Activated CD4-positive, CD25-positive, alpha-beta regulatory T cell treated with anti-CD3 and anti-CD28 coated beads, Interleukin-2, amount 50 U/mL, for 24 hours (primary cell): ENCODE data around the gene VANGL2.

Experiments used
- ATAC-seq, 2 donors: fragments of 150-1000 bp; cut with Tn5 transposase; one replicate each; pipeline ENCODE4 v1.10.0; 2021; ENCODE audit warnings: mild to moderate bottlenecking in 1 of 2, moderate library complexity in 1 of 2

The VANGL2 gene

DNA sequence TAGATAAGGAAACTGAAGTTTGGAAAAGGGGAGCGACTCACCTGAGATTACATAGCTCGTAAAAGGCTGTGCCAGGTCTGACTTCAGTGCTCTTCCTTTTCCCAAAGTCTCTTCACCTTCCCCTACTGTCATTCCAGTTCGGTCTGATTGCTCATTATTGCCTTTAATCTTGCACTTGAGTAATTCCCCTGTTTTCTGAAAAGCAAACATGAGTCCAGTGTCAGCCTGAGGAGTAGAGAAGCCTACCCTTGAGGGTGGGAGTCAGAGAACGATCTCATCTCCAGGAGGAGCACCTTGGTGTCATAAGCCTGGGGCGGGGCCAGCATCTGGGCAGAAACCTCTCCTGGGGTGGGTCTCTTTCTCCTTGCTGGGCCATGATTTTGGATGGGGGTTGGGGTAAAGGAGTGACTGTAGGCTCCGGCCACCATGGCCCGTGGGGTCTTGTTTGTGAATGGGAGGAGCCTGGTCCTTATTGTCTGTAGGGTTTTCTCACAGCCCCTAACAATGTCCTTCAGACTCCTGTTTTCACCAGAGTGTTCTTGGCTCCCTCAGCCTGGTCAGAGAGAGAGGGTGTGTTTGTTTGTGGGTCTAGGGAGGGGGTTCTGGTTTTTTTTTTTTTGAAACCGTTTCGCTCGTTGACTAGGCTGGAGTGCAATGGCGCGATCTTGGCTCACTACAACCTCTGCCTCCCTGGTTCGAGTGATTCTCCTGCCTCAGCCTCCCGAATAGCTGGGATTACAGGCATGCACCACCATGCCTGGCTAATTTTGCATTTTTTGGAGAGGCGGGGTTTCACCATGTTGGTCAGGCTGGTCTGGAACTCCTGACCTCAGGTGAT lies 6.0 kb downstream of the VANGL2 start:
- ATAC-seq = no peak

DNA sequence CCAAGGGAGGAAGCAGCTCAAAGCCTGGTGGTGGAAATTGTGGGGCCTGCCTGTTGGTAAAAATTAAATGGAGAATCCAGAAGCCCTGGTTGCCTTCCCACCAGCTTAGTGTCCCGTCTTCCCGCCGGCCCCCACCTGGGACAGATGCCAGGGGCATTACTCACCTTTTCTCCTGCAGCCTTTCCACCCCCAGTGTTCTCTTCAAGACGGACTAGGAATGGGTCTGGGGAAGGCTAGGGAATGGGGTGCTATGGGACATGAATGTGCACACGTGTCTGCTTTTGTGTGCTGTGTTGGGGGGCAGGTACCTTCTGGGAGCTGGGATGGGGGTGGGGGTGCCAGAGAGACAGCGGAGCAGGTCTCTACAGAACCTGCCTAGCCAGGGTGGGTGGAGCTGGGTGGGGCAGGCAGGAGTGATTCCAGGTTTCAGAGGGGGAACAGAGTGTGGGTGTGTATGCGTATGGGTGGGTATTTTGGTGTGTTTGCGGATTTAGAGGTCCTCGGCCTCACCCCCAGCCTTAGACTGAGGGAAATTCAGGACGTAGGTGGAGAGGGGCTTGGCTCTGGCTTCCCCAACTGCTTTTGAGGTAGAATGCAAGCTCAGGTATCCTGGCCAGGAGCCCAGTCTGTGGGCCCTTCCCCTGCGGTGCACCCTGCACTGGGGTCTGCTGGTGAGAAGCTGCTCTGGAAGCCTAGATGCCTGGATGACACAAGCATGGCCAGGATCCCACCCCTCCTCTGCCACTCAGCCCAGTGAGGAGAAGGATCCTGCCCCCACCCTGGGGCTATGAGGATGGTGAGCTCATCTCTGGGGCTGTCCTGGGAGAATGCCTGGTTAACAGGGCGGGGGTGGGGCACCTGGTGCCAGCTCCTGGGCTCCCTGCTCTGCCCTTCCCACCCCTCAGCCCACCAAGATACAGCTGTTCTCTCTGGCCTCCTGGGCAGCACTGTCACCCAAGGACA lies 7.8 kb downstream of the VANGL2 start:
- ATAC-seq = no peak

DNA sequence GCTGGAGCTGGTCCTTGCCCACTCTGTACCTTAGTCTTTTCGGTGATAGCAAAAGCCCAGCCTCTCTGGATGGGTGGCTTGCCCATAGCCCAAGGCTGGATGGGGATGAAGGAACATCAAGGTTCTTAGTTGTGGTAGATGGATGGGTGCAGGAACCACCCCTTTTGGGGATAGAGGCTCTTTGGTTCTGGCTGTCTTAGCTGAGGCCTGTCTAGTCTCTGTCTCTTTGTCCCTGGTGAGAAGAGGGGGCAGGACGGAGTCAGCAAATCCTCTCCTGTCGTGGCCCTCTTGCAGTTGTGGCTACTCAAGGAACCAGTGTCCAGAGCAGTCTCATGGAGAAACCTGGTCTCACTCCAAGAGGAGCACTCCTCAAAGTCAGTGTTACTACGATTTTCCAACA lies 8.5 kb downstream of the VANGL2 start:
- ATAC-seq = no peak

DNA sequence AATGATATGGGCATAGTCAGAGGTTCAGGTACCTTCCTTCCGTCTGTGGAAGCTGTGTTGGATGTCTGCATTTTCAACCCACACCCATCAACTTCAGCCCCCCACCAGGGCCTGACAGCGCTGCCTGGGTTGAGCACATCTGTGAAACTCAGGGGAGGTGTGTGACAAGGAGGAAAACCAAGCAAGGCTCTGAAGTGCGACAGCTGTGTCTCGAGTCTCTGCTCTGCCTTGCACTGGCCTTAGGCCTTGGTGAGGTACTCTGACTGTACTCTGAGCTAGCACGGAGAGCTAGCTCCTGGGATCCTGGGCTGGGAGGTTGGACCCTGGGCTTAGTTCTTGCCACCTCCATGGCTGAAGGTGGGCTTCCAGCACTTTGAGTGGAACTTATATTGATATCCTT lies 9.1 kb downstream of the VANGL2 start:
- no peak for ATAC-seq

DNA sequence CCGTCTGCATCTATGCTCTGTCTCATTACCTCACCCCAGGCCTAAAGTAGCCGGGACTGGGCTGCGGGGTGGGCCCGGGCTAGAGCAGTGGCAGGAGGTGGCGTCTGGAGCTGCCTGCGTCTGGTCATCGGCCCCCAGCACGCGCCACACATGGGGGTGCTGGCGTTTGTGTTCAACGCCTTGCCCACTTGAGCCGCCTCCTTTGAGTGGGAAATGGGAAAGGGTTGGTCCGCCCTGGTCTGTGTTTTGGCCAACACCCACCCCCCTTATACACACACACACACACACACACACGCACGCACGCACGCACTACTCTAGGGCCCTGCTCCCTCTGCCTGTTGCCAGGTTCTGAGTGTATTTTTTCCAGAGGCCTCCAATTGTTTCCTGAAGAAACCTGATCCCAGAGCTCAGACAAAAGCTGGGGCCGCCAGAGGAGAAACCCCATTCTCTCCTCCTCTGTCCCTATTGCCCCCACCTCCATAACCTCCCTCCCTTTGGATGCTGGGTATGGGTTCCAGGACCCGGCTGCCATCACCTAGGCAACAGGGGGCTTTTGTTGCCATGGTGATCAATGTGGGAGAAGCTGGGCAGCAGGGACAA lies 10.1 kb downstream of the VANGL2 start:
- no peak for ATAC-seq

DNA sequence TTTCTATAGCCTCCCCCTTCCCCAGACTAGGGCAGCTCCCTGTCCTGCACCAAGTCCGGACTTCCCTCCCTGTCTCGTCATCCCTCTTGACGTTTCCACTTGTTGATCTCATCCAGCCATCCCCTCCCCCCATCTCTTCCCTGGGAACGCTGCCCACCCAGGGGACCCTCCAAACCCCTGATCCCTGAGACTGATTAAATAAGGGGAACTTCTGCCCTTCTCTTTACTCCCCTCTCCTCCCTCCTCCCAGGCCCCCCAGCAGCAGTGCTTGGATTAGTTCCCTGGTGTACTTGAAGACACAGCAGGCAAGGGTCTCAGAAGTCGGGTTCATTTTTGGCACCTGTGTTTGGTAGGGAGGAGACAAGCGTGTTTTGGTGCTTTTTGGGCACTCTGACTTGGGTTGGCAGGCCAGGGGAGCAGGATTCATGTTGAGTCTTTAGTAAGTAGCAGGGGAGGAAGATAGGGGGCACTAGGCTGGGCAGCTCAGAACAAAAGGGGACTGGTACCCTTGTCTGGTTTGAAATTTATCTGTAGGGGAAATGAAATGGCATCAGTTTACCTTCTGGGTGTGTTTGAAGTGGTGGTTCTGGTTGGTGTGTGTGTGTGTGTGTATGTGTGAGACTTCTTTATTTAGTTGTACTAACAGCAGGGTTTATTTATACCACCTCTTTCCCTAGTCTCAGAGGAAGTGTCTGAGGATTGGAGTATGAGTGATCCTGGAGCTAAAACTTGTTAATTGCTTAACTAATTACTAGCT lies 11.1 kb downstream of the VANGL2 start:
- ATAC-seq = no peak

DNA sequence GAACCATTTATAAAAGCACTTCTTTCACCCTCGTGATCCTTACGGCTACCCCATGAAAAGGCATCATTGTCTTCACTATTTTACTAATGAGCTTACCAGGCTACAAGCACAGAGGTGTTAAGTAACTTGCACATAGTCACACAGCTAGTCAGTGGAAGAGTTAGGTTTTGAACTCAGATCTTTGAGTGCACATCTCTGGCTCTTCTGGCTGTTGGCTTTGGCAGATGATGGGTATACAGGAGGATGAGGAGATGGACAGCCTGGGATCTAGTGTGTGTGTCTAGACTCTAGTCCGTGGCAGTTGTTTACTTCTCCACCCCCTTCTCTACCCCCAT lies 11.6 kb downstream of the VANGL2 start:
- no peak for ATAC-seq

DNA sequence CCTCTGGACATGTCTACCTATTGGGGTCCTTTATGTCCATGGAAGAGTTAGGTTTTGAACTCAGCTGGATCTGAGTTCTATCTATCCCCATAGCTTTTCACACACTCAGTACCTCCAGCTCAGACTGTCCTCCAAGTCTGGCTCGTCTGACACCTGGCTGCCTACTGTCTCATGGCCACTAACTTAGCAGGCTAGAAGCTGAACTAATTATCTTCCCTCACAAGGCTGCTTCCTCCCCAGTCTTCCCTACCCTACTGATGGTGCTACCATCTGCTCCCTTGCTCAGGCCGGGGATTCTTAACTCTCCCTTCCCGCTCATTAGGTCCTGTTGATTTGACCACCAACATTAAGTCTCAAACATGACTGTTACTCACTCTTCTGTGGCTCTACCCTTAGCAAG lies 13.4 kb downstream of the VANGL2 start:
- no peak for ATAC-seq

DNA sequence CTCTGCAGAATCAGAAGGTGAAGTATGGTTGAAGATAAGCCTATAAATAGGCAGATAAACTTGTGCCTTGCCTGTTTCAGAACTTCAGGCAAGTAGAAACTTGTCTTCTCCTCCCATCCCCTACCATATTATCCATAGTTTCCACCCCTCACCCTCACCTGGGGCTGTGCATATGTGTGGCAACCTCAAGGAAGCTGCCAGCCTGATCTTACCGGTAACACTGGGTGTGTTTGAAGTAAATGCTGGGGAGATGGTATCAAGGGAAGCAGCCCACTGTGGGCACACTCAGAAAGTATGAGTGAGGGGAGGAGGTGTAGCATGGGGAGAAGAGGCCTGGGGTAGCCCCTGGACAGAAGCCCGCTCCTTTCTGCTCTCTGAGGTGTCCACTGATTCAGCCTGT lies 14.5 kb downstream of the VANGL2 start:
- ATAC-seq = no peak

DNA sequence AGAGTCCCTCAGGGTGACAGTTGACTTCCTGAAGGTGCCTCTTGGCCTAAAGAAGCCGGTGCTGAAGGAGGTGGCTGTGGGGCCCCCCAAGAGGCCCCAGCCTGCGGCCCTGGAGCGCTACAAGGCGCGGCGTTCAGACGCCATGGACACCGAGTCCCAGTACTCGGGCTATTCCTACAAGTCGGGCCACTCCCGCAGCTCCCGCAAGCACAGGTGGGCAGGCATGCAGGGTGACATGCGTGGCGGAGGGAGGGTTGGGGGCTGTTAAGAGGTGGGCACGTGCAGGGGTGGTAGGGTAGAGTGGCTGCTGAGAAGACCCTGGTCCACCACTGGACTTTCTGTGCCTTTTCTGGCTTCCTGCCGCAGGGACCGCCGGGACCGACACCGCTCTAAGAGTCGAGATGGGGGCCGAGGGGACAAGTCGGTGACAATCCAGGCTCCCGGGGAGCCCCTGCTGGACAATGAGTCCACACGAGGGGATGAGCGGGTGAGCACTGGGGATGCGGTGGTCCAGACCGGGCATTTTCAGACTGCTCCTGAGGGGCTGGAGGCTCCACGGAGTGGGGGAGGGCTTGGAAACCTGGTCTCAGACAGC lies 15.4 kb downstream of the VANGL2 start:
- ATAC-seq = no peak

DNA sequence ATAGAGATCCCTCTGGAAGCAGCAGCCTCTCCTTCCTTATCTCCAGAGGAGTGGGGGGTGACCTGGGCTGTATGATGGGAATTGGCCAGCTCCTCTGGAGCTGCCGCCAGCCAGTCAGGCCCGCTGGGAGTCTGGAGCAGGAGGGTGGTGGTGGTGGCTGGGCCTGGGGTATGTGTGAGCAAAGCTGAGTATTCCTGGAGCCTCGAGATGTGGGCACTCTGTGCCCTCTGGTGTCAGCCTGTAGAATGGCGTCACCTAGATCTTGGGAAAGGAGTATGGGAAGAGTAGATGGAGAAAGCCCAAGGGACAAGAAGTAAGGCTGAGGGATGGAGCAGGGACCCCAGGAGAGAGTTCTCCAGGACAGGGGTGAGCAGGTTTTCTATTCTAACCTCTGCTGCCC lies 16.0 kb downstream of the VANGL2 start:
- ATAC-seq = no peak

DNA sequence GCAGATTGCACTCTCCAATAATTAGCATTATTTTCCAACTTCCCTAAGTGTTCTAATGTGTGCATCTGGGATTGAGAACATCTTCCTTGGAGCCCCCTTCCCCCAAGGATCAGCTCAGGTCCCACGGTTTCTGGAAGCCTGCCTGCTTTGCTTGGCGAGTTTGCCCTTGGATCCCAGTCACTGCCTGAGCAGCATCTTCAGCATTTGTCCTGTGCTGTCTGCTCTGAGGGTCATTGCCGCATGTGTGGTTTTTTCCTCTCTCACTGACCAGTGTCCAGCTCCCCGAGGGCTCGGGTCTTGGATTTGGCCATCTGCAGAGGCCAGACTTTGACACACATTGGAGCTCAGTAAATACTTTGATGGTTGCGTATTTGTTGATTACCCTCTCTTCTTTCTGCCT lies 18.1 kb downstream of the VANGL2 start:
- ATAC-seq = no peak

DNA sequence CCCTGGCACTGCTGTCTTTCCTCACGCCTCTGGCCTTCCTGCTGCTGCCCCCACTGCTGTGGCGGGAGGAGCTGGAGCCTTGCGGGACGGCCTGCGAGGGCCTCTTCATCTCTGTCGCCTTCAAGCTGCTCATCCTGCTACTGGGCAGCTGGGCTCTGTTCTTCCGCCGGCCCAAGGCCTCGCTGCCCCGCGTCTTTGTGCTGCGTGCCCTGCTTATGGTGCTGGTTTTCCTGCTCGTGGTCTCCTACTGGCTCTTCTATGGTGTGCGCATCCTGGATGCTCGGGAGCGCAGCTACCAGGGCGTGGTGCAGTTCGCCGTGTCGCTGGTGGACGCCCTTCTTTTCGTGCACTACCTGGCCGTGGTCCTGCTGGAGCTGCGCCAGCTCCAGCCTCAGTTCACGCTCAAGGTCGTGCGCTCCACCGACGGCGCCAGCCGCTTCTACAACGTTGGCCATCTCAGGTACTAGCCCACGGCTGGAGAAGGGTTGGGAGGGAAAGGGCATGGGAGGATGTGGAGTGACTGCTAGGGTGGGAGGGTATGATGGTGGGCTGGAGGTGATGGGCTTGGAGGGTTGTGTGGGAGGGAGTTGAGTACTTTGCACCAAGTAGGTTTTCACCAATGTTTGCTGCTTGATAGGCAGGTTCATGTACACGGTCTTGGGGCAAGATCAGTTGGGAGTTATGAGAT lies 18.9 kb downstream of the VANGL2 start:
- no peak for ATAC-seq

DNA sequence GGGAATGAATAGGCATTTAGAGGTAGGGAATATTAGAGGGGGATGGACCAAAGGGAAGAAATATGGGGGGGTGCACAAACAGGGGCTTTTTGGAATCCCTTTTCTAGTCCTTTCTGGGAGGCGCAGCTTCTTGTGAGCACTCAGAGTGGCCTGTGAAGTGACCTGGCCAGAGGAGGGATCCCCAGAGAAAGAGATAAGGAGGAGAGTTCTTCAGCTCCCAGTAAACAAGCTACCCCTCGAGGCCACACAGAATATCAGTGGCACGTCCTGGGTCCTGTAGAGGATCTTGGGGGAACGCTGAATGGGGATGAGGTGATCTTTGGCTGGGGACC lies 19.4 kb downstream of the VANGL2 start:
- no peak for ATAC-seq

DNA sequence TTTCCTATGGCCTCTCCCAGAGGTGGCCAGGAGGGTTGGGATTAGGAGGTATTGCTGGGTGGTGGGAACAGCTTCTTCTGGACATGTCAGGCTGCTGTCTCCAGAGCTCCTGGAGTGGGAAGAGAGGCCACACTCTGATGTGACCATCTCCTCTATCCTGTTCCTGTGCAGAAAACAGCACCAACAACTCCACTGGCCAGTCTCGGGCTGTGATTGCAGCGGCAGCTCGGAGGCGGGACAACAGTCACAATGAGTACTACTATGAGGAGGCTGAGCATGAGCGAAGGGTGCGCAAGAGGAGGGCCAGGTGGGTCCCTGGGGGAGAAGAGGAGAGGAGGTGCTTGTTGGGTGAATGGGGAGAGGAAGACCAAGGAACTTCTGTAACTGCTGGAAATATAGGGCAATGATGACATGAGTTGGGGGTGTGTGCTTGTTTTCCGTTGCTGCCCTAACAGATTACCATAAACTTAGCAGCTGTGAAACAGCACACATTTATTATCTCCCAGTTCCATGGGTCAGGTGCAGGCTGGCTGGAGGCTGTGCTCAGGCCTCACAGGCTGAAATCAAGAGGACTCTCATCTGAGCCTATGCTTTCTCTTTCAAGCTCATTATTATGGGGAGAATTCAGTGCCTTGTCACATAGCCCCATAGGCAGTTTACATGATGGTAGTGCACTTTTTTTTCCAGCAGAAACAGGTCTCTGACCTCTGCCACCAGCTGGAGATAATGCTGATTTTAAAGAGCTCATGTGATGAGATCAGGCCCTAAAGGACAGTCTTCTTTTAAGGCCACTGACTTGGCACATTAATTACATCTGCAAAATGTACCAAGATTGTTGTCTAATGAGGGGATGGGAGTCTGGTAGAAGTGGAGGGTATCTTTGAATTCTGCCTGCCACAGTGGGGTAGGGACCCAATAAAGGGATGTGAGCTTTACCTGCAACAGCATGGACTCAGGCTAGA lies 20.8 kb downstream of the VANGL2 start:
- ATAC-seq = no peak

DNA sequence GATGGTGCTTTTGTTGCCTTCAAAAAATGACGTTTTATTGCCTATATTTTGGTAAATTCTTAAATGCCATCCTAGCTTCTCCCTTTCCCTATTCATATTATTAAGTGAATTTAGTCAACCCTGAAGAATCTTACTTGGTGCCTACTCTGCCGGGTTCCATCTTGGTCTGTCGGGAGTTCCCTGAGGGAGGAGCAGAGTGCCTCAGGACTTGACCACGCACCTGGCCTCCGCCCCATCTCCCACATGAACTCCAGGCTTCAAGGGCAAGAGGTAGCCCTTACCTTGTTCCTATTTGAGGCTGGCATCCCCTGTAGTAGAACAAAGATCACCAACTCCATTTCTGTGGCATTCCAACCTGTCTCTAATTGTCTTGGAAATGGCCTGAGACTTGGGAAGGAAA lies 21.5 kb downstream of the VANGL2 start:
- ATAC-seq = no peak

DNA sequence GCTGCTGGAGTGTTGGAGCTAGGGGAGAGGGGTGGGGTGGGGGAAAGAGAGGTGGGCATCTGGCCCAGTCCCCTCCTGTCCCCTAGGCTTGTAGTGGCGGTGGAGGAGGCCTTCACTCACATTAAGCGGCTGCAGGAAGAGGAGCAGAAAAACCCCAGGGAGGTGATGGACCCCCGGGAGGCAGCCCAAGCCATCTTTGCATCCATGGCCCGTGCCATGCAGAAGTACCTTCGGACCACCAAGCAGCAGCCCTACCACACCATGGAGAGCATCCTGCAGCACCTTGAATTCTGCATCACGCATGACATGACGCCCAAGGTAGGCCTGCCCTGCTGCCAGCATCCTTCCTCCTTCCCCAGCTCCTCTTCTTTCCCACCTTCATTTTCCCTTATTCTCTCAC lies 23.6 kb downstream of the VANGL2 start:
- ATAC-seq = no peak

DNA sequence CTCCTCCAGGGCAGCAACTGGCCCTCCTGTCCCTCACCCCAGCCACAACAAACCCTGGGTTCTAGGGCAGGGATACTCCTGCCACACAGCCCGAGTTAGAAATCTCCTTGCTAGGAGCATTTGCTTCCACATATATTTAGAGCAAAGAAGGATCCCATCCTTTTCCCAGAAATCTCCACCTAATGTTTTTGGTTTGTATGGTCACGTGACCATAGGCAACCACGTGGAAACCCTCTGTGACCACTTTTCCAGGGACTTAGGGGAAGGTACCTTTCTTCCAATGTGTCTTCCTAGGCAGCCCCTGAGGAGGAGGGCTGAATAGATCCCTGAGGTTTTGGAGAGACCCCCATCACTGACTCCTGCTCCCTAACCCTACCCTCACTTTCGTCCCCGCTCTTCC lies 25.5 kb downstream of the VANGL2 start:
- ATAC-seq = no peak

DNA sequence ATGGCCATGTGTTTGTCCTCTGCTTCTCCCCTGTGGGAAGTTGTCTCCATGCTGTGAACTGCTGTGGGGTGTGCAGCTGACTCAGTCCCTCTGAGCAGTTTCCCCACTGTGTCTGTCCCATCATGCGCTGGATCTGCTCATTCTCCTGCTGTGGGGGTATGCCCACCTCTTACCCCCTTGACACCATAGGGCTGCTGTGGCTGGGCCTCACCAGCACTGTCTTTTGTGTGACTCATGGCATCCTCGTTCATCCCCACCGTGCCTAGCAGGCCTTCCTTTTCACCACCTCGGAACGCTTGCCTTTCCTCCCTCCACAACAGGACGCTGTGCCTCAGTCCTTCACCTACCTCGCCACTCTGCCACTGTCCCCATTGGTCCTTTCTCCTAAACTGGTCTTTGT lies 27.3 kb downstream of the VANGL2 start:
- ATAC-seq = no peak

DNA sequence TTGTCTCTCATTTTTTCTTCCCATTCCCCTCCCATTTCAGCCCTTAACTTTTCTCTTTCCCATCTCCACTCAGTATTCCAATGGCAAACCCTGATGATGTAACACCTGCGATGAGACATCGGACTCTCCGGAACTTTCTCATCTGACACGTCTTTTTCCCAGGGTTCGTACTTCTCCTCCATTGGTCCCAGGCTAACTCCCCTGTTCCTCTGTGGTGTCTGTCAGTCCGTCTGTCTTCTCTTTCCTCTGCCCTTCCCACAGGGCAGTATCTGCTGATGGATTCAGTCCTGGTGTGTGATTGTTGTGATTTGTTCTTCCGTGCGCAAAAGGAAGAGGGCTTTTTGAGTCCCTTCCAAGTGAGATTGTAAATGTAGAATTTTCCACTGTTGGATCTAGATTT lies 27.7 kb downstream of the VANGL2 start:
- no peak for ATAC-seq

DNA sequence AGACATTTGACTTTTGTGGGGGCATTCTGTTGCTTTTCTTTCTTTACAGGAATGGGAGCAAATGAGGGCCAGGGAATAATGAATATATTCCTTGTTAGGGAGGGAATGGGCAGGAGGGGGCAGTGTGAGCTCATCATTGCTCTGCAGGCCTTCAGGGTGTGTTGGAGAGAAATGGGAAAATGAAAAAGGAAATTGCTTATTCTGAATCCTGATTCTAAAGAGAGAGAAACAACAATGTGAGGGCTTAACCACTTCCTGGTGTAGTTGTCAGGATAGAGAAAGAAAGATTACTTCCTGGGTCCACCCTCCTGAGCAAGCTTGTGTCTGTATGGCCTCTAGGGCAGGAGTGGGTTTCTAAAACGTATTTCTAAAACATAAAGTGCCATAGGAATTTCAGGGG lies 28.3 kb downstream of the VANGL2 start:
- peak in 1 of 2 donors; percentile 11 for ATAC-seq
